Thymus (tissue), 11 donors: Measurements from ENCODE around the gene SLBP. TPM values are rescaled to one million over a fixed set of nuclear protein-coding genes. Genes with fewer than 3 reads are reported as not detected.

Source experiments
- DNase-seq, 9 donors: peaks; one replicate each; pipeline ENCODE4 v3.0.0-alpha.2; 2013; ENCODE audit warnings: low spot score in 9 of 9, low read depth in 6 of 9, missing footprints in 1 of 9
- H3K27ac ChIP-seq, 2 donors: one replicate each; pipeline ENCODE4 v1.5.1; 2013; ENCODE audit warnings: control low read depth in 1 of 2, low read depth in 1 of 2, low read length in 1 of 2, mild to moderate bottlenecking in 1 of 2, moderate library complexity in 1 of 2
- H3K27me3 ChIP-seq, 2 donors: one replicate each; pipeline ENCODE4 v1.5.1; 2013; ENCODE audit warnings: low read length in 1 of 2; ENCODE audit not compliant: control insufficient read depth in 2 of 2, insufficient read depth in 1 of 2
- H3K36me3 ChIP-seq, 2 donors: one replicate each; pipeline ENCODE4 v1.5.1; 2013; ENCODE audit warnings: low read length in 1 of 2, mild to moderate bottlenecking in 1 of 2, moderate library complexity in 1 of 2; ENCODE audit not compliant: control insufficient read depth in 2 of 2, insufficient read depth in 2 of 2
- H3K4me1 ChIP-seq, 2 donors: one replicate each; pipeline ENCODE4 v1.5.1; 2013; ENCODE audit warnings: low read length in 2 of 2; ENCODE audit not compliant: control insufficient read depth in 2 of 2, insufficient read depth in 2 of 2
- H3K4me3 ChIP-seq, 2 donors: one replicate each; pipeline ENCODE4 v1.5.1; 2013; ENCODE audit warnings: low read length in 2 of 2, control low read depth in 1 of 2, mild to moderate bottlenecking in 1 of 2
- H3K9me3 ChIP-seq, 2 donors: one replicate each; pipeline ENCODE4 v1.5.1; 2013; ENCODE audit warnings: low read length in 1 of 2, mild to moderate bottlenecking in 1 of 2; ENCODE audit not compliant: control insufficient read depth in 2 of 2, insufficient read depth in 1 of 2
- WGBS: extraction: QIAGEN DNeasy Blood & Tissue Kit; methylation state at CpG from one replicate; pipeline ENCODE4 v1.1.7; 2013; 5-methylcytosine and 5-hydroxymethylcytosine counted together
- polyA plus RNA-seq: library from polyadenylated mRNA; stranded (reverse); fragments of 200-250 nt; gene quantifications from one replicate; pipeline ENCODE4 v1.2.3, GENCODE V29; 2013
- total RNA-seq: library from RNA; stranded (reverse); fragments of 120-200 nt; gene quantifications from one replicate; pipeline ENCODE4 v1.2.4, GENCODE V29; 2013
- donor health status: healthy.

The SLBP gene
- total and polyA plus RNA-seq, 2 donors = 53.1 to 96.2 TPM

GRCh38 chr4:1745697-1746096 lies 33.6 kb upstream of the SLBP start:
- Histone ChIP-seq H3K9me3 (no peaks in the 10 kb centered on the region), H3K27me3 (peaks cover 0 to 9% of the 10 kb centered on the region in 2 donors), H3K36me3 (peaks cover 43 to 46% of the 10 kb centered on the region in 2 donors), H3K4me3 (no peak overlapping the region), H3K4me1 (peaks cover 0 to 11% of the 10 kb centered on the region in 2 donors), H3K27ac (no peak overlapping the region)
- 91% methylated on average over 12 of the region's 12 CpGs for WGBS
- DNase-seq = no peak

DNA sequence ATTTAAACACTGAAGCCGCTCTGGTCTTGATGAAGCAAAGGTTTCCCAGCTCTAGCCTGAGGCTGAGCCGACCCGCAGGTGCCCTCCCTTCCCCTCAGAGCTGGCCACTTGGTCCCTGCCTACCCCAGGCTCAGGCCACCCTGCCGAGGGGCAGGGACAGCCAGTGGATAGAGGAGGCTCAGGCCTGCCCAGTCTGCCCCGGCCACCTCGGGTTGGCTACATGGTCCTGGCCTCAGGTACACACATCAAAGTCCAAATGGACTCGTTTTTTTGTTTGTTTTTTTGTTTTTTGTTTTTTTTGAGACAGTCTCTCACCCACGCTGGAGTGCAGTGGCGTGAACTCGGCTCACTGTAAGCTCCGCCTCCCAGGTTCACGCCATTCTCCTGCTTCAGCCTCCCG lies 33.0 kb upstream of the SLBP start:
- DNase-seq = no peak
- H3K36me3 ChIP-seq = peaks cover 49 to 52% of the 10 kb centered on the region in 2 donors
- no peak overlapping the region for H3K4me3 ChIP-seq
- H3K4me1 ChIP-seq = peaks cover 0 to 11% of the 10 kb centered on the region in 2 donors
- 97% methylated on average over 13 of the region's 13 CpGs for WGBS
- peaks cover 0 to 9% of the 10 kb centered on the region in 2 donors for H3K27me3 ChIP-seq
- no peak overlapping the region for H3K27ac ChIP-seq
- no peaks in the 10 kb centered on the region for H3K9me3 ChIP-seq

DNA sequence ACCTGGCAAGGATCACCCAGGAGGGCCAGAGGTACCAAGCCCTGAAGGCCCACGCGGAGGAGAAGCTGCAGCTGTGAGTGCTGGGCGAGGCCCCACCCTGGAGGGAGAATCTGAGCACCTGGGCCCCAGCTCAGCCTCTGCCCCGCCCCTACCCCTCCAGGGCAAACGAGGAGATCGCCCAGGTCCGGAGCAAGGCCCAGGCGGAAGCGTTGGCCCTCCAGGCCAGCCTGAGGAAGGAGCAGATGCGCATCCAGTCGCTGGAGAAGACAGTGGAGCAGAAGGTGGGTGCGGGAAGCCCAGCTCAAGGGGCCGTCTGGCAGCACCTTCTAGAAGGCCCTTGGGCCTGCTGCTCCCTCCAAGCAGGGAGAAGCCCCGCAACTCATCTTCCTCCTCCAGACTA lies 32.4 kb upstream of the SLBP start:
- no peak overlapping the region for H3K4me3 ChIP-seq
- H3K9me3 ChIP-seq = no peaks in the 10 kb centered on the region
- peaks cover 0 to 9% of the 10 kb centered on the region in 2 donors for H3K27me3 ChIP-seq
- H3K36me3 ChIP-seq = peaks cover 55 to 57% of the 10 kb centered on the region in 2 donors
- whole genome bisulfite sequencing = 98% methylated on average over 14 of the region's 14 CpGs
- H3K4me1 ChIP-seq = peaks cover 0 to 10% of the 10 kb centered on the region in 2 donors
- no peak for DNase-seq
- no peak overlapping the region for H3K27ac ChIP-seq

- Histone ChIP-seq H3K27ac (no peak overlapping the region), H3K27me3 (peaks cover 0 to 9% of the 10 kb centered on the region in 2 donors), H3K9me3 (peaks cover 0 to 4% of the 10 kb centered on the region in 2 donors), H3K4me3 (no peak overlapping the region), H3K4me1 (peaks cover 0 to 8% of the 10 kb centered on the region in 2 donors), H3K36me3 (peaks cover 61 to 63% of the 10 kb centered on the region in 2 donors)
- DNase-seq = no peak
- WGBS = 99% methylated on average over 6 of the region's 6 CpGs
These were observed 31.9 kb upstream of the SLBP start for GRCh38 chr4:1743975-1744374.

DNA sequence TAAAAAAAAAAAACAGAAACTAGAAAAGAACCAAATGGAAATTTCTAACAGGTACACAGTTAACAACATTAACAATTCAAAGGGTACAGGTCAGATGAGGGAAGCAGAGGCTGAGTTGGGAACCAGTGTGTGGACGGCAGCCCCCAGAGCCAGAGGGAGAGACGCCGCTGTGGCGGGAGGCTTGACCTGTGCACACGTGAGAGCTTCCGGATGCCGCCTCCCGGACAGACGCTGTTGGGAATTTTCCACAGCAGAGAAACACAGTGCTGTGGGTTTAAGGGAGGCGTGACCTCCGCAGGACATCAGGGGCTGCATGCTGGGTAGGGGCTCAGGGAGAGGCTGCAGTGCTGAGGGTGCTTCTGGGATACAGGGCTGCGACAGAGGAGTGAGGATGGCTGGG lies 31.4 kb upstream of the SLBP start:
- Histone ChIP-seq H3K27me3 (peaks cover 0 to 8% of the 10 kb centered on the region in 2 donors), H3K27ac (no peak overlapping the region), H3K36me3 (peaks cover 64 to 67% of the 10 kb centered on the region in 2 donors), H3K4me3 (no peak overlapping the region), H3K4me1 (peaks cover 0 to 5% of the 10 kb centered on the region in 2 donors), H3K9me3 (peaks cover 0 to 8% of the 10 kb centered on the region in 2 donors)
- no peak for DNase-seq
- WGBS = 89% methylated on average over 12 of the region's 12 CpGs

DNA sequence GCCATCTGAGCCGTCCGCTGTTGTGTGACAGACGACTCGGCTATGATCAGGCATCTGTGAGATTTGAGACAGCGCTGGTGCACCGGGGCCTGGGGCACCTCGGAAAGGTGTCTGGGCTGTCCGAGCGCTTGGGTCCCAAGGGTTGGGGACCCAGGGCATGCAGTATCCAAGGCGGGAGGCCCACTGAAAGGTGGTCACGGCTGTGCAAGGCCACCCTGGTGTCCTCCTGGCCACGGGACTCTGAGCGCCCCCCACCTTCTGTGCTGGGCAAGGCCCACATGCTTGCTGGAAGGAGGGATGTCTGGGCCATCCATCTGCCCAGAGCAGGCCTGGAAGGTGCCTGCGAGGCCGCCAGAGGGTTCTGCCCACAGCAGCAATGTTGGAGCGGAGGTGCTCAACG lies 29.1 kb upstream of the SLBP start:
- peaks cover 0 to 2% of the 10 kb centered on the region in 2 donors for H3K27me3 ChIP-seq
- H3K9me3 ChIP-seq = peaks cover 19 to 30% of the 10 kb centered on the region in 2 donors
- no peak overlapping the region for H3K4me3 ChIP-seq
- no peak for DNase-seq
- no peaks in the 10 kb centered on the region for H3K4me1 ChIP-seq
- peaks cover 88 to 91% of the 10 kb centered on the region in 2 donors for H3K36me3 ChIP-seq
- H3K27ac ChIP-seq = no peak overlapping the region
- 92% methylated on average over 17 of the region's 17 CpGs for WGBS

GRCh38 chr4:1740021-1740545 lies 28.0 kb upstream of the SLBP start:
- Histone ChIP-seq H3K9me3 (peaks cover 25 to 40% of the 10 kb centered on the region in 2 donors), H3K4me1 (no peaks in the 10 kb centered on the region), H3K36me3 (peaks cover 93 to 95% of the 10 kb centered on the region in 2 donors), H3K27ac (no peak overlapping the region), H3K4me3 (no peak overlapping the region), H3K27me3 (peaks cover 0 to 2% of the 10 kb centered on the region in 2 donors)
- no peak for DNase-seq
- WGBS = 98% methylated on average over 22 of the region's 22 CpGs

- H3K36me3 ChIP-seq = peaks cover 93 to 96% of the 10 kb centered on the region in 2 donors
- no peak overlapping the region for H3K4me3 ChIP-seq
- DNase-seq = no peak
These were observed 27.2 kb upstream of the SLBP start for GRCh38 chr4:1739358-1739757.

GRCh38 chr4:1738410-1738809 lies 26.3 kb upstream of the SLBP start:
- Histone ChIP-seq H3K36me3 (peaks cover 92 to 94% of the 10 kb centered on the region in 2 donors), H3K4me1 (no peaks in the 10 kb centered on the region), H3K27me3 (peaks cover 0 to 2% of the 10 kb centered on the region in 2 donors), H3K4me3 (no peak overlapping the region), H3K9me3 (peaks cover 26 to 45% of the 10 kb centered on the region in 2 donors), H3K27ac (no peak overlapping the region)
- 98% methylated on average over 4 of the region's 4 CpGs for WGBS
- DNase-seq = no peak

More at GRCh38 chr4:1739358-1739757, 27.2 kb upstream of the SLBP start:
- no peaks in the 10 kb centered on the region for H3K4me1 ChIP-seq
- H3K27me3 ChIP-seq = peaks cover 0 to 2% of the 10 kb centered on the region in 2 donors
- 99% methylated on average over 9 of the region's 9 CpGs for WGBS
- H3K27ac ChIP-seq = no peak overlapping the region
- H3K9me3 ChIP-seq = peaks cover 26 to 45% of the 10 kb centered on the region in 2 donors
